Brain pericyte (primary cell): ENCODE results near the gene MT1G.
"Not testable (repeated sequence)": the region's sequence is repeated elsewhere in the genome, so short reads cannot be mapped to it uniquely, and the experiment has no call there.

Experiments used
- DNase-seq: peaks from one replicate; pipeline ENCODE4 v3.0.0-alpha.2; 2012; ENCODE audit warnings: low read depth, low spot score

The MT1G gene

DNA sequence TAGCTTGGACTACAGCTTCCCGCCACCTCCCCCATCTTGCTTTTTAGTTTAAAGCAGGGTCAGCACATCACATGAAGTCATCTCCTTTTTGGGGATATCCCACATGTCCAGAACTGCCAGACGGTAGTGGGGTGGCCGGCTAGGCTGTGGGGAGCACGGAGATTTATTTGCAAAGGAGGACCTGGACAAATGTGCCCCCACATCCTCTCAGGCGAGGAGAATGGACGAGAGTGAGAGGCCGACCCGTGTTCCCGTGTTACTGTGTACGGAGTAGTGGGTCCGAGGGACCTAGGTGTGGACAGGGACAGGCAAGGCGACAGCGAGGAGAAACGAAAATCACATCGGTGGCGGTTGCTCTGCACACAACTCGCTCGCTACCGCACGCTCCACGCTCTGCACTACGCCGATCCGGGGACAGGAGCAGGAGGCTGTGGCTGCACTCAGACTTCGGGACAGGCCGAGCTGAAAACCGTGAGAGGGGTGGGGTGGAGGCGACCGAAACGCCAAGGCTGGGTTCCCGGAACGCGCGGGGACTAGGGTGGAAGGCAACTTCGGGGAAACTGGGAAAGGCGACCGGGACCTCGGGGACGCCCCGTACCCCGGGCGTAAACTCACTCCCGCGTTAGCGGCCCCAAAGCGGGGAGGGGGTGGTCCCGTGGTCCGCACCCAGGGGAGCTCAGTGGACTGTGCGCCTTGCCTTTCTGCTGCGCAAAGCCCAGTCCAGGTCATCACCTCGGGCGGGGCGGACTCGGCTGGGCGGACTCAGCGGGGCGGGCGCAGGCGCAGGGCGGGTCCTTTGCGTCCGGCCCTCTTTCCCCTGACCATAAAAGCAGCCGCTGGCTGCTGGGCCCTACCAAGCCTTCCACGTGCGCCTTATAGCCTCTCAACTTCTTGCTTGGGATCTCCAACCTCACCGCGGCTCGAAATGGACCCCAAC lies 29.8 kb downstream of the MT1G start, which contains the start of gene MT1A:
Gene MT1A, plus strand, starts transcription at position 853 of the 937 bp plus-strand sequence. Its CDS starts 73 bp downstream, at position 926.
- no peak for DNase-seq

- no peak for DNase-seq
These were observed 31.1 kb downstream of the MT1G start for GRCh38 chr16:56636616-56637413.

- DNase-seq, result no peak
These were observed 32.4 kb downstream of the MT1G start for GRCh38 chr16:56635441-56635967.

DNA sequence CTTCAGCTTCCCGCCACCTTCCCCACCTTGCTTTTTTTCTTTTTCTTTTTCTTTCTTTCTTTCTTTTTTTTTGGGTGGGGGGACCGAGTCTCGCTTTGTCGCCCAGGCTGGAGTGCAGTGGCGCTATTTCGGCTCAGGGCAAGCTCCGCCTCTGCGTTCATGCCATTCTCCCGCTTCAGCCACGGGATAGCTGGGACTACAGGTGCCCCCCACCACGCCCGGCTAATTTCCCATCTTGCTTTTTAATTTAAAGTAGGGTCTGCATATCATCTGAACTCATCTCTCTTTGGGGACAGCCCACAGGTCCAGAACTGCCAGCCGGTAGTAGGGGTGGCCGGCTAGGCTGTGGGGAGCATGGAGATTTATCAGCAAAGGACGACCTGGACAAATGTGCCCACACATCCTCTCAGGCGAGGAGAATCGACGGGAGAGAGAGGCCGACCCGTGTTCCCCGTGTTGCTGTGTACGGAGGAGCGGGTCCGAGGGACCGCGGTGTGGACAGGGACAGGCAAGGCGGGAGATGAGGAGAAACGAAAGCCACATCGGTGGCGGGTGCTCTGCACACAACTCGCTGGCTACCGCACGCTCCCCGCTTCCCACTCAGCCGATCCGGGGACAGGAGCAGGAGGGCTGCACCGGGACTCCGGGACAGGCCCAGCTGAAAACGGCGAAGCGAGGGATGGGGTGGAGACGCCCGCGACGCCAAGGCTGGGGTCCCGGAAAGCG lies 33.0 kb downstream of the MT1G start:
- no peak for DNase-seq

- no peak for DNase-seq
These were observed 34.3 kb downstream of the MT1G start for GRCh38 chr16:56633535-56633934.

DNA sequence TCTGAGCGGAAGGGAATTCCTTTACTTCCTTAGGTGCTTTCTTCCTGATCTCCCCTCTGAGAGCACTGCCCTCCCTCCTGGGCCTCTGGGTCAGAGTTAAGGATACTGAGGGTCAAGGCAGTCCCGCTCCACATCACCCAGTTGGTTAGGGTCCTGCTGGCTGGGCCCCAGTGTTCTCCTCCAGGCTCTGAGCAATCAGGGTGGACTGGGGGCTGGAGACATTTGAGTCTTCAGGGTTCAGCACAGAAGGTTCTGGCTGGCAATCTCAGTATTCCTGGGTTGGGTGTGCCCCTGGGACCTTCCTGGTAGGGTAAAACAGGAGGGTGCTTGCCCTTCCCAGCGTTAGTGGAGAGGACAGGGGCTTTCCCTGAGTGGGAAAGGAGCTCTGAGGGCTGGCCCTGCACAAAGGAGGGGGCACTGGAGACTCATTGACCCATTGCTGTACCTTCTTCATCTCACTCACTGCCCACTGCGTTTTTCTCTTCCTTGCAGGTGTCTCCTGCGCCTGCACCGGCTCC lies 35.0 kb downstream of the MT1G start:
- no peak for DNase-seq

GRCh38 chr16:56632156-56632847 lies 35.6 kb downstream of the MT1G start, which contains the start of gene MT1M:
MT1M (plus strand) TSS chr16:56632659; CDS start chr16:56632732, 73 bp downstream.
- DNase-seq, result no peak

GRCh38 chr16:56631832-56632155 lies 36.1 kb downstream of the MT1G start:
- DNase-seq, result no peak

- DNase-seq, result no peak
These were observed 36.7 kb downstream of the MT1G start for GRCh38 chr16:56631197-56631596.

- no peak for DNase-seq
These were observed 37.7 kb downstream of the MT1G start for GRCh38 chr16:56630134-56630533.

DNA sequence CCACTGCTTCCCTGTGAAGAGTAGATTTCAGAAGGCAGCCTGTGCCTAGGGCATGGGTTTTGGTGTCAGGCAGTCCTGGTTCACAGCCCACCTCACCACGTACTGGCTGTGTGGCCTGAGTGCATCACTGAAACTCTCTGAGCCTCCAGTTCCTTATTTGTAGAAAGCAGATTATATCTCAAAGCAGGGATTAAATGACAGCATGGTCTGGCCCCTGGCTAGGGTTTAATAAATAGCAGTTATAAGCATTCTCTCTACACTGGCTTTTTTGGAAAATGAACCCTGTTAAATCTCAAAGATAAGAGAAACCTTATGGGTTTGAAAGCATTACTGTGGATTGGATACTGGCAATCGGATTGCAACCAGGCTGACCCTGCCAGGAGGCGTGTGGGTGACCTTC lies 38.3 kb downstream of the MT1G start:
- DNase-seq, result no peak

DNA sequence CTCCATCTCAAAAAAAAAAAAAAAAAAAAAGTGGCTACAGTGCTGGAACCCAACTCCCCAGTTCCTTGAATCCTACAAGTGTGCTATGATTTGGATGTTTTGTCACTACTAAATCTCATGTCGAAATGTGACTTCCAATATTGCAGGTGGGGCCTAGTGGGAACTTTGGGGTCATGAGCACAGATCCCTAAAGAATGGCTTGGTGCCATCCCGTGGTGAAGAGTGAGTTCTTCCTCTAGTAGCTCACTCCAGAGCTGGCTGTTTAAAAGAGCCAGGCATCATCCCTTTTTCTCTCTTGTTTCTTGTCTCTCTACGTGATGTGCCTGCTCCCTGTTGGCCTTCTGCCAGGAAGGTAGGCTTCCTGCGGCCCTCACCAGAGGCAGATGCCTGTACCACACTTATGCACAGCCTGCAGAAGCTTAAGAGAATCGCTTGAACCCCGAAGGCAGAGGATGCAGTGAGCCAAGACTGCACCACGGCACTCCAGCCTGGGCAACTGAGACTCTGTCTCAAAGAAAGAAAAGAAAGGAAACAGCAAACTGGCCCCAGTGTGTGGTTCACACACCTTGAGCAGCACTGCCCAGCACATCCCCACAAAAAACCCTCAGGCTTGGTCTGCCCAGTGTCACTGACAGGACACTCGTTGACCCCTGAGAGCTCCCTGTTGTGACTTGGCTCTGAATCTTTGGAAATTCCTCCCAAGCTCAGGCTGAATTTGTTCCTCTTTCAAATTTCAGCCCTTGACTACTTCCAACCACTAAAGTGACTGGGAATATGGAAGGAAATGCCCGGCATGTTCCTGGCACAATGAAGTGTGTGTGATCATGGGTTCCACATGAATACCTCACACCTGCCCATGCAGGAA lies 39.1 kb downstream of the MT1G start:
- DNase-seq, result no peak

- DNase-seq, result no peak
These were observed 41.2 kb downstream of the MT1G start for GRCh38 chr16:56626685-56627084.

DNA sequence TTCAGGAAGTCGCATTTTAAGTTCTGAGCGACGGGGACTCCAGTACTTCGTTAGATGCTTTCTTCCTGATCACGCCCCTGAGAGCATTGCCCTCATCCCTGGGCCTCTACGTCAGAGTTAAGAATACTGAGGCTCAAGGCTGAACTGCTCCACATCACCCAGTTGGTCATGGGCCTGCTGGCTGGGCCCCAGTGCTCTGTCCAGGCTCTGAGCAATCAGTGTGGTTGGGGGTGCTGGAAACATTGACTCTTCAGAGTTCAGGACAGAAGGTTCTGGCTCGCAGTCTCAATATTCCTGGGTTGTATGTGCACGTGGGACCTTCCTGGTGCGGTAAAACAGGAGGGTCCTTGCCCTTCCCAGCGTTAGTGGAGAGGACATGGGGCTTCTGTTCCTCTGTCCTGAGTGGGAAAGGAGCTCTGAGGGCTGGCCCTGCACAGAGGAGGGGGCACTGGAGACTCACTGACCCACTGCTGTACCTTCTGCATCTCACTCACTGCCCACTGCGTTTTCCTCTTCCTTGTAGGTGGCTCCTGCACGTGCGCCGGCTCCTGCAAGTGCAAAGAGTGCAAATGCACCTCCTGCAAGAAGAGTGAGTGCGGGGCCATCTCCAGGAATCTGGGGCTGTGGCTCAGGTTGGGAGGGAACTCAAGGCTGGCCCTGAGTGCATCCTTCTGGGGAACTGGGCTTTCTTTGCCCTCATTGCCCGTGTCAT lies 41.8 kb downstream of the MT1G start:
- no peak for DNase-seq

DNA sequence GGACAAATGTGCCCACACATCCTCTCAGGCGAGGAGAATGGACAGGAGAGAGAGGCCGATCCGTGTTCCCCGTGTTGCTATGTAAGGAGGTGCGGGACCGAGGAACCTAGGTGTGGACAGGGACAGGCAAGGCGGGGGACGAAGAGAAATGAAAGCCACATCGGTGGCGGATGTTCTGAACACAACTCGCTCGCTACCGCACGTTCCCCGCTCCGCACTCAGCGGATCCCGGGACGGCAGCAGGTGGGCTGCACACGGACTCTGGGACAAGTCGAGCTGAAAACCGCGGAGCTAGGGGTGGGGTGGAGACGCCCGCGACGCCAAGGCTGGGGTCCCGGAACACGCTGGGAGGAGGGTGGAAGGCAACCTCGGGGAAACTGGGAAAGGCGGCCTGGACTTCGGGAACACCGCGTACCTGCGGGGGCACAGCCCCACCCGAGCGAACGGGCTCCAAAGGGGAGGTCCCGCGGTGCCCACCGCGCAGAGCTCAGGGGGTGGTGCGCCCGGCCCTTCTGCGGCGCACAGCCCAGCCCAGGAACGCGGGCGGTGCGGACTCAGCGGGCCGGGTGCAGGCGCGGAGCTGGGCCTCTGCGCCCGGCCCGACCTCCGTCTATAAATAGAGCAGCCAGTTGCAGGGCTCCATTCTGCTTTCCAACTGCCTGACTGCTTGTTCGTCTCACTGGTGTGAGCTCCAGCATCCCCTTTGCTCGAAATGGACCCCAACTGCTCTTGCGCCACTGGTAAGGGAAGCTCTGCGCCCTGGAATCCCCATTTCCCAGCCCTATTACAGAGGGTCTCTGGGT lies 42.5 kb downstream of the MT1G start, which contains the start of gene MT1E:
Gene MT1E, plus strand, starts transcription at position 642 of the 803 bp plus-strand sequence. Its CDS starts 71 bp downstream, at position 713.
- DNase-seq, result no peak

GRCh38 chr16:56623637-56624036 lies 44.2 kb downstream of the MT1G start:
- no peak for DNase-seq

GRCh38 chr16:56623184-56623583 lies 44.7 kb downstream of the MT1G start:
- DNase-seq, result not testable (repeated sequence)
